GDM1 (cell line): Measurements from ENCODE around the gene LRRC32.
A peak's percentile ranks its signal among the peaks of the same experiment; 100 is the strongest.
"Not testable (repeated sequence)": the region's sequence is repeated elsewhere in the genome, so short reads cannot be mapped to it uniquely, and the experiment has no call there.

Experiments used
- DNase-seq: peaks from one replicate; lab custom pipeline; 2025; lab: John Stamatoyannopoulos, UW

LRRC32 gene

DNA sequence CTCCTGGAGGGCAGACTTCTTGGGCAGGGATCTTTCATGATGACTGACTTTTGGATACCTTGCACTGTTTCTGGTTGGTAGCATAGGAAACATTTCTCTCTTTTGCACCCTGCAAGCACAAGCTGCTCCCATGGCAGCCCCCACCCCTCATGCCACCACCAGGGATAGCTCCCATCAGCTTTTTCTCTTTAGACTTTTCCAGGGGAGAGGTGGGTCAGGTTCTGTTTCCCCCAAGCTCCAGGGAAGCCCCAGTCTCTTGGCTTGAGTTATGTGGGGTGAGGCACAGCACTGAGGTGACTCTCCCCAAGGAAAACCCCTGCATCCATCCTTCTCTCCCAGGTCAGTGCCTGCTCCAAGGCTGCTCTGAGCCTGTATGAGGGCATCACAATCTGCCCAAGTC lies 22.5 kb downstream of the LRRC32 start:
- DNase-seq = no peak

DNA sequence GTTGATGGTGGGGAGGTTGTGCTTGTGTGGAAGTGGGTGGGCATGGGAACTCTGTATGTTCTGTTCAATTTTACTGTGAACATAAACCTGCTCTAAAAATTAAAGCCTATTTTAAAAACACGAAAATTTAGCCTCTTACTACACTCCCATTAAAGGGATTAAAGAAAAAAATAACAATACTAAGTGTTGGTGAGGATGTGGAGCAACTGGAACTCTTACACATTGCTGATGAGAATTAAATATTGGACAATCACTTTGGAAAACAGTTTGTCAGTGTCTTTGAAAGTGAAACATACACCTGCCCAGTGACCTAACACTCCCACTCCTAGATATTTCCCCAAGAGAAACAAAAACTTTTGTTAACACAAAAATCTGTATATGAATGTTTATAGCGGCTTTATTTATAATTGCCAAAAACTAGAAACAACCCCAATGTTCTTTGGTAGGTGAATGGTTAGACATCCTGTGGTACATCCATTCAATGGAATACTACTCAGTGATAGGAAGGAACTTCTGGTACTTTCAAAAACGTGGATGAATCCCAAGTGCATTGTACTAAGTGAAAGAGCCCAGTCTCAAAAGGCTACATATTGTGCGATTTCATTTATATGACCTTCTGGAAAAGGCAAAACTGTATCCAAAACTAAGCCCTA lies 23.5 kb downstream of the LRRC32 start:
- no peak for DNase-seq

DNA sequence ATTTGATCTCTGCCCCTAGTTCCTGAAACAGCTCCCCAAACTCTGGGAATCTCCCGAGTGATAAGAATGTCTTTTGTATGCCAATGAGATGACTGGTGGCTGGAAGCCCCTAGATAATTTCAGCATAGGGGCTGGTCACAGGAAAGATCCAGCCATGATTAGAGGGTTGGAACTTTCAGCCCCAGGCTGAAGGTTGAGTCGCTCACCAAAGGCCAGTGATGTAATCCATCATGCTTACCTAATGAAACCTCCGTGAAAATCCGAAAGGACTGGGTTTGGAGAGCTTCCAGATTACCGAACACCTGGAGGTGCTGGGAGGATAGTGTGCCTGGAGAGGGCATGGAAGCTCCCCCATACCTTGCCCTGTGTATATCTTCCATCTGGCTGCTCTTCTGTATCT lies 26.0 kb downstream of the LRRC32 start:
- no peak for DNase-seq

DNA sequence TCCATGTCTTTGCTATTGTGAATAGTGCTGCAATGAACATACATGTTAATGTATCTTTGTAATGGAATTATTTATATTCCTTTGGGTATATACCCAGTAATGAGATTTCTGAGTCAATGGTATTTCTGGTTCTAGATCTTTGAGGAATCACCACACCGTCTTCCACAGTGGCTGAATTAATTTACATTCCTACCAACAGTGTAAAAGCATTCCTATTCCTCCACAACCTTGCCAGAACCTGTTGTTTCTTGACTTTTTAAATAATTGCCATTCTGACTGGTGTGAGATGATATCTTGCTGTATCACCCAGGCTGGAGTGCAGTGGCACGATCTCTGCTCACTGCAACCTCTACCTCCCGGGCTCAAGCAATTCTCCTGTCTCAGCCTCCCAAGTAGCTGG lies 26.8 kb downstream of the LRRC32 start:
- DNase-seq = not testable (repeated sequence)

DNA sequence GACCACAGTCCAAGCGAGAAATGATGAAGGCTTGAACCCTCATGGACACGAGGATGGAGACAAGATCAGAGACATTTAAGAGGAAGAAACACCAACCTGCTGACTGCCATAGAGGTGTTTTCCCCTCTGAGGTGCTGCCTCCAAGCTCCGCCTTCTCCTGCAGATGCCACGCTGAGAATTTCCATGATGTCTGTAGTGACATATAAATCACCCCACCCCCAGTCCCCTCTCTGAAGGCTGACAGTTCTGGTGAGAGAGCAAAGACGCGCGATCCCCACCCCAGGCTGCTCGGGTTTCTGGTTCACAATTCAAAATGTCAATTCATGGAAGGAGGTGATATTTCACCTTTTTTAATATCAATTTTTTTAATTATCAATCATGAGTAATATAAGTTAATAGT lies 28.2 kb downstream of the LRRC32 start:
- DNase-seq = no peak

DNA sequence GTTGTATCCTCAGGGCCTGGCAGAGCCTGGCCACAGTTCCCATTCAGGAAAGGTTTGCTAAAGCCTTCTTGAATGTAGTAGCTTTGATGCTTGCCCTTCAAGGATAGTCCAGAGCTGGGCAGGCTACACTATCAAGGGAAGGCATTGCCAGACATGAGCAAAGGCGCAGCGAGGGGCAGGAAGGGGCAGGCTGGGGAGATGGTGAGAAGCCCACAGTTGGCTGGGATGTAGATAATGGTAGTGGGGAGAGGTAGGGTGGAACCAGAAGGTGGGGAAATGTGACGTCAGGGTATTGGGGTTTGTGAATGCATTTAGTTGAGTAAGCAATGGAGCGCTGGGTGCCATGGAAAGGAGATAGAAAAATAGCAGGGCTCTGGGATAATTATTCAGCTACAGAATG lies 28.6 kb downstream of the LRRC32 start:
- DNase-seq = no peak

DNA sequence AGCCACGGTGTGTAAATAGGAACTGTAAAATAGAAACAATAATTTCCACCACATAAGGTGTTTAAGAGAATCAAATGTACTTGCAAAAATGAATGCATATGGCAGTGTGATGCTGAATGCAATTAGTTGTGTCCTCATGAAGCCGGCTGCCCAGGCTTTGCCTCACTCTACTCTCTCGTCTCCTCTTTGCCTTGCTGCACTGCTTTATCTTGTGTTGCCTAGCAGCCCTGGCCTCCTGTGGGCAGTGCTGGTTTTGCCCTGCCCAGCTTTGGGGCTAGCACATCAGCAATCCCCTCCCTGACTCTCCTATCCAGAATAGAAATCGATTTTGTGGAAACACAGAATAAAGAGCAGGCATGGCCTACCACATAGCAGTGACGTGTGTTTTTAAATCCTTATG lies 30.0 kb downstream of the LRRC32 start:
- DNase-seq = no peak

DNA sequence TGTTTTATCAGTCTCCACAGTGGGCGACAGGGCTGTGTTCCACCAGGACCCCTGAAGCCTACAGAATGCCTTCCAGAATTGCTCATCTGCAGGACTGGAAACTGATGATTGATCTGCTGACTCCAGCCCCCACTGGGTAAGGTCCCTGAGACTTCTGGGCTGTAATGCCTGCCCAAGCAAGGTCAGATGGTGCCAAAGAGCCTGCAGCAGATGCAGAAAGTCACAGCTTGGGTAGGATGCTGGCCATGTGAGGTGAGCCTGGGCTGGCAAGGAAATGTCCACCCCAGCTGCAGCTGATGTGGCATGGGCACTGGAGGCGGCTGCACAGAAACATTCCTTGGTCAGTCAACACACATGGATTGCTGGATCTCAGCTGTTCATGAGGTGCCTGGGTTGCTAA lies 30.9 kb downstream of the LRRC32 start:
- no peak for DNase-seq

DNA sequence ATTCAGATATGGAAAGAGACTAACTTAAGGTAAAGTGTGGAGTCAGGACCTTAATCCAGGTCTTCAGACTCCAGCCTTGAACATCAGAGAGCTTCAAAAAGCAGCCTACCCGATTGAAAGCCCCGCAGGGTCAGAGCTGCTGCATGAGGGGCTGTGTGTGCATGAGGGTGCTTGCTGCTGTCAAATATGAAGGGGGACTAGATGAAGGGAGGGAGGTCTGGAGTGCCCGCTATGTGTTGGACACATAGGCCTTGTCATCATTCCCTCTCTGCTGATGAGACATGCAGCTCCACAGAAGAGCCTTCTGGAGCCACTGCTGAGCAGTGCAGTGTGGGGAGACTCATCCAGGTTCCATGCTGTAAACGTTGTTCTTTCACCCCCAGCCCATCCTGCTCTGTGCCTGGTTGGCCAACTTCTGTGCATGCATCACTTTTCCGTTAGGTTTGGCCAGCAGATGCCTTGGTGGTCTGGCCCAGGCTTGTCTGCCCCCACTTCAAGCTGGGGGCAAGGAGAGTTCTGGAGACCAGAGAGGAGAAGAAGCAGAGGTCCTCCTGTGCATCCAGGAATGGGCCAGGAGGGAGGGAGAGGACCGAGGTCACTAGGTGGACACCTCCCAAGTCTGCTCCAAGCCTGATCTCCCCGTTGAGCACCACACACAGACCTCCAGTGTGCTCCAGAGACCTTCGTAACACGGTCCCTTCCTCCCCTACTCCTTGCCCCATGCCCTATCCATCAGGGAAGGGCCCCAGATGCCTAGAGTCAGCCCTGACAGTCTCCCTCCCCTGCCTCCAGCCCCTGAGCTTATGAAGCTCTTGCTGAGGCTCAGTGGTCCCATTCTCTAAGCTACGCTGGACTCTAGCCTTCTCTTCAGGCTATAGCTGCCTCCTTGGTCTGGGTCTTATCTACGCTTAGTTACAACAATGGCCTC lies 32.0 kb downstream of the LRRC32 start:
- DNase-seq = no peak

DNA sequence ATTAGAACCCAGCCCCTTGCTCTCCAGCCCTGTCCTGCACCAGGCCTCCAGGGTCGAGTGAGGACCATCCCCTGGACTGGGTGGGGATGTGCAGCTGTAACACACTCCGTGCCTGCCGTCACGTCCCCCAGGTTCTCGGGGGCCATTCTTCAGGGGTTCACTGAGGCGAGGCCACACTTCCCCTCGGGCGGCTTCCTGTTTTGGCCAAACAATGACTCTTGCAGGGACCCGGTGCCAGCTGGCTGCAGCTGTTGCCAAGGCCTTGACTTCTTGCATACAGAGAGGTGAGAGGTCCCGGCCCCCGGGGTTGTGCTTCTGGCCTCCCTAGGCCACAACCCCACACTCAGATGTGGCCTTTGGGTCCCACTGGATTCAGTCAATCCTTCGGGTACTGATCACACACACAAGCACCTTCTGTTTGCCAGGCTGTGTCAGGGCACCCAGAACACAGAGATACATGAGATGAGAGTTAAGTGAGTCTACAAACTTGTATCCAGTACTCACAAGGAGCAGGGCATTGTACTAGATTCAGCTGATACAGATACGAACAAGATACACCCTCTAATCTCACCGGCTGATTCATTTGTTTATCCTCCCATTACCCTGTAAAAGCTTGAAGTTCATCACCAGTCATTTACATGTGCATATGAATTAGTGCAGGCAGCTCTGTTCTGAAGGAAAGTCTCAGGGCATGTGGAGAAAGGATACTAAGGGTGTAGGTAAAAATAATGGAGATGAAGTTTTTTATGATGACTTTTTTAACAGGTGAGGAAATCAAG lies 32.9 kb downstream of the LRRC32 start:
- no peak for DNase-seq

DNA sequence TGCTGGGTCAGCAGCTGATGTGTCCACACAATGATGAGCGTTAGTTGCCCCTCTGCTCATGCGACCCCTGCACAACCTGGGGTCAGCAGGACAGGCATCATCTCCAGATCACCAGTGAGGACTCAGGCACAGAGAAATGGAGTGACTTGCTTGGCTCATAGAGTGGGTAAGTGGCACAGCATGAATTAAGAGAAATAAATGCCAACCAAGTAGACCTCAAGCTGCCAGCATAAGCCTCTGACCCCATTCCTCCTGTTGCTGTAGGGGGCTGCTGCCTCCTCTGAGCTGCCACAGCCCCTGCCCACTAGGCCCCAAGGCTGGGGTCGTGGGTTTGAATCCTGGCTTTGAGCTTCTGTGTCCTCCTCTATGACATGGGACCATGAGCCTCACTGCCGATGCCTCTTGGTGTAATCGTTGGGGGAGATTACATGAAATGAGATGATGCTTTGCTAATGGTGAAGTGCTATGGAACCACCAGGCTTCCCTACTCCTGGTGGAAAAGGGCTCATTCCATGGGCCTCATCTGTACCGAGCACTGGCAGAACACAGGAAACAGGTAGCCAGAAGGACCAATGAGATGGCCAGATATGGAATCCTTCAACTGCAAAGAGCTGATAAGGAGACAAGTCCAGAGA lies 33.6 kb downstream of the LRRC32 start:
- DNase-seq = no peak

DNA sequence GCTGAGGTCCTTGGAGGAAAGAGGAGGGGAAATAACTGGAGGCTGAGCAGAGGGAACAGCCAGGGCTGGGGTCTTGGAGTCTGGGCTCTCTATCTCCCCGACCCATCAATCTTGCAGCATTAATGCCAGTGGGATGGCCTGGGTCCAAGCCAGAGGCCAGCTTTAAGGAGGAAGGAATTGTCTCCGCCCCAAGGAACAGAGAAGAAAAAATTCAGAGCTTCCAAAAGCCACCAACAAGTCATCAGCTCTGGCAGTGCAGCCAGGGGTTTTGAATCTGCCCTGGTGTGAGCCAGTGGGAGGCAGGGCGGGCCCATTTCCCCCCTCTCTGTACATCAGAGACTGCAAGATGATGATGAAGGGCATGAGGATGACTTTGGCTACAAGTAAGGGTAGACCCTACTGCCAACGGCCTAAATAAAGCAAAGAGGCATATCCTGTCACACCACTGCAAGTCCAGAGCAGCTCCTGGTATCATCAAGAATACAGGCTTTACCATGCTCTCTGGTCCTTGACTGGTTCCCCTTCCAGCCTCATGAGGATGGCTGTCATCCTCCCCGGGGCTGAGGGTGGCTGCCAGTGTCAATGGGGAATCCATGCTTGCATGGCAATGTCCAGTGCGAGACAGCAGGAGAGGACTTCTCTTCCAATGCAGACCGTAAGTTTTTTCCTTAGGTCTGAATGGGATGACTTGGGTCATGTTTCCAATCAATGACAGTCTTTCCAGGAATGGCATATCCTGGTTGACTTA lies 34.4 kb downstream of the LRRC32 start:
- no peak for DNase-seq

DNA sequence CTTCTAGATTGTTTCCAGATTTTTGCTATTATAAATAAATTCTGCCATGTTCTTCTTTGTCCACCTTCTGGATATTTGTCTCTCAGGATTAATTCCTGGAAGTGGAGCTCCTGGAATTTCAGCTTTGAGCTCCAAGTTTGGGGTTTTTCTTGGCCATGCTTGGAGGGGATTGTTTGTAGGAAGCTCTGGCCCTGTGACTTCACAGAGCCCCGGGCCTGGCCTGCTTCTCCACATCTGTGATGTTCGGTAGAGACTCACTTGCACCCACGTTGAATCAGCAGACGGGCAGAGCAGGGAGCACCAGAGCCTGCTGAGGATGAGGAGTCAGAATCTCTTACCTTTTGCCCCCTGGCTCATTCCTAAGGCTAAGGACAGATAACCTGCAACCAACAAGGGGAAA lies 35.7 kb downstream of the LRRC32 start:
- DNase-seq = no peak

DNA sequence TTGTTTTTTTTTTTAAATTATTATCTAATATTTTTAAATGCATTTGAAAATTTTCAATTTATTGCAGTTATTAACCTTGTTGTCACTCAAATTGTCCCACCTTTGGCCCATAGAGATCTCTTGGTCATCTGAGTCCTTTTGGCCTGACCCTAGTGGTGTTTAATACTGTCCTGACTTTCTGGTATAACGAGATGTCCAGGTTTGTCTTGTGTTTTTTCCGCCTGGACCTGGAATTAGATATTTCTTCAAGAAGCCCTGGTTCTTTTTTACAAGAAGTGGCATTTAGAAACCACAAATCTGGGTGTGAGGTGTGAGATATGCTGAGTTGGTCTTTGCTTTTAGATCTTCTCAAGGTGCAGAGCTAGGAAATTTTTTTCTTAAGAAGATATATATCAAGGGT lies 38.1 kb downstream of the LRRC32 start:
- no peak for DNase-seq

DNA sequence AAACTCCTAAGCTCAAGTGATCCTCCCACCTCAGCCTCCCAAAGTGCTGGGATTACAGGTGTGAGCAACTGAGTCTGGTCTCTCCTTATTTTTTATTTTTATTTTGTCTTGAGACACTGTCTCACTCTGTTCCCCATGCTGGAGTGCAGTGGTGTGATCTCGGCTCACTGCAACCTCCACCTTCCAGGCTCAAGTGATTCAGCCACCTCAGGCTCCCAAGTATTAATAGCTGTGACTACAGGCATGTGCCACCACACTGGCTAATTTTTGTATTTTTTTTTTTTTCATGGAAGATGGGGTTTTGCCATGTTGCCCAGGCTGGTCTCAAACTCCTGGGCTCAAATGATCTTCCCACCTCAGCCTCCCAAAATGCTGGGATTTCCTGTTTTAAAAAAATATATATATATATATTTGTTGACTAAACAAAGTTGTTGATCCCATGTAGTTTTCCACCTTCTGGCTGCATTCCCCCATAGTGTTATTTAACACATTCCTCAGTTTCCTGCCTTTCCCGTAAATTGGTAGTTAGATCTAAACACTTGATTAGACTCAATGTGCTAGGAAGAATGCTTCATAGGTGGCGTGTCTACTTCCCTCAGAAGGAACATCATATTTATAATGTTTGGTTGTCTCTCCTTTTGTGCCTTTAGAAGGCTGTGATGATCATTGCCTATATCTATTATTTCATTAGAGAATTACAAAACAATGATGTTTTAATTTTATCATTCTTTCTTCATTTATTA lies 38.8 kb downstream of the LRRC32 start:
- no peak for DNase-seq

DNA sequence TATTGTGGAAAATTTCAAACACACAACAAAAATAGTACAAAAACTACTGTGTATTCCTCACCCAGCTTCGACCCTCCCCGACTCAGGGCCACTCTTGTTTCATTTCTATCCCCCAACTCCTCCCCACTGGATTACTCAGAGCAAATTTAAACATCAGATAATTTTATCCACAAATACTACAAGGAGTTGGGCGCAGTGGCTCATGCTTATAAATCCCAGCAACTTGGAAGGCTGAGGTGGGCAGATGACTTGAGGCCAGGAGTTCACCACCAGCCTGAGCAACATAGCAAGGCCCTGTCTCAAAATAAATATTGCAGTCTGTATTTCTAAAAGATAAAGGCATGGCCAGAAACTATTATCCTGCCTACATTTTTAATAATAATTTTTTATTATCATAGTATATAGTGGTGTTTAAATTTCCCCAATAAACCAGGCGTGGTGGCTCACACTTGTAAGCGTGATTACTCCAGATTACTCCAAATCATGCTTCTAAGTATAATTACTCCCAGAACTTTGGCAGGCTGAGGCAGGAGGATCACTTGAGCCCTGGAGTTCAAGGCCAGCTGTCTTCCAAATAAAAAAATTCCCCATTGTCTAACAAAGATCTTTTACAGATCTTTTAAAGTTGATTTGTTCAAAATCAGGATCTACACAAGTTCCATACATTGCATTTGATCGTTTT lies 39.8 kb downstream of the LRRC32 start:
- no peak for DNase-seq

DNA sequence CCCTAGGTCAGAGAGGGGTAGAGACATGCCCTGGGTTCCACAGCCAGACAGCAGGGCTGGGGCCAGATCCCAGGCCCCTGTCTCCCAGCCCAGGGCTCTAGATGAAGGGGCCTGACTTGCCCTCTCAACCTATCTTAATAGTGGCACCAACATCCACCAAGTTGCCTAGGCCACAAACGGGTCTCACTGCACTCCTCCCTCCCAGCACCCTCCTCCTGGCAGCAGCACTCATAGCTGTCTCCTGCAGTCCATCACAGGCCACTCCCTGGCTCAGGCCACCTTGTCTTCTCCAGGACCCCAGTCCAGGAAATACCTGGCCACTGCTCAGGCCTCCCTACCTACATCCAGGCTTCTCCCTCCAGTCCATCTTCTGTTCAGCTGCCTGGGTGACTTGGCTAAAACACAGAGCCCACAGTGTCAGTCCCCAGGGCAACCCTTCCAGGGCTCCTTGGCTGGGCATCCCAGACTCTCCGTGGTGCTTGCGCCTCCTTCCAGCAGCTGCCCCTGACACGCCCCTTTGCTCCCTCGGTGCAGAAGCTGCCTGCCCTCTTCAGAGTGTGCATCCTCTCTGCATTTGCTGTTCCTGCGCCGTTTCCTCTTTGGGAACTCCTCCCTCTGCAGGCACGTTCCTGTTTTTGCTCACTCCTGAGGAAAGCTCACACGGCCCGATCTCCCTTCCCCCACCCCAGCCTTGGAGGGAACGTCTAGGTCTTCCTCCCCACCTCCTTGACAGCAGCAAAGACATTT lies 40.5 kb downstream of the LRRC32 start:
- DNase-seq = peak; percentile 80

DNA sequence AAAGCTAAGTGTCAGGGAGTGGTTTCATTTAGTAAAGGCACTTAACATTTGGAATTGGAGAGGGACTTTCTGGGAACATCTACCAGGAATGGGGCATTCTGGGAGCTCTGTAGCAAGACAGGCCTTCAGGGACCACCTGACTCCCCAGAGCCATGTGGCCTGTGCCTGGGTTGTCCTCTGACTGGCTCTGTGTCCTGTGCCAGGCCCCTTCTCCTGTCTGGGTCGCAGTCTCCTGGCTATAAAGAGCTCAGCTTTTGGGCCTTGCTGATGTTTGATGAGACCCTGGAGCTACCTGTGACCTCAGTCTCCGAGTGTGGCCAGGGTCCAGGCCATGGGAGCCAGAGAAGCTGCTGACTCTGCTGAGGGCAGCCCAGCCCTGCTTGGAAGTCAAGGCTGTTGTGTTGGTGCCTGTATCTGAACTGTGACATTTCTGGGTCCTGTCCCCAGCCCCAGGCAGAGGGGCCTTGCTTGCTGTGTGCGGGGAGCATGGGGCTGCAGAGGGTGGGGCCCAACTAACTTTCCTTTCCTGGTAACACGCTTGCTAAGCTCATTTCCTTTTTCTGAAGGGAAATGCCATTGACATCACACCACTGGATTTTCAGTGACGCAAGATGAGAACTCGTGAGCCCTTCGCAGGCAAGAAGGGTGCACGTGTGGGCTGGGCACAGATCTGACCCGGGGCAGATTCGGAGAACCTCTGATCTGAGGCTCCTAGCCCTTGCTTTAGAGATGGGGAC lies 41.3 kb downstream of the LRRC32 start:
- DNase-seq = peak; percentile 13
